Ectodermal cell (in vitro differentiated cells): ENCODE measurements around the gene HEPACAM.

Experiments
- H3K27ac ChIP-seq: 2 replicates; pipeline ENCODE4 v1.7.0; 2013; ENCODE audit warnings: mild to moderate bottlenecking, low read depth, low read length; ENCODE audit not compliant: insufficient read depth, poor library complexity, severe bottlenecking
- H3K27me3 ChIP-seq: 2 replicates; pipeline ENCODE4 v1.7.0; 2013; ENCODE audit warnings: mild to moderate bottlenecking, low read length; ENCODE audit not compliant: insufficient read depth, control insufficient read depth, poor library complexity, severe bottlenecking
- H3K36me3 ChIP-seq: one replicate; pipeline ENCODE4 v1.7.0; 2013; ENCODE audit warnings: low read length; ENCODE audit not compliant: control insufficient read depth, insufficient read depth
- H3K4me1 ChIP-seq: one replicate; pipeline ENCODE4 v1.7.0; 2013; ENCODE audit warnings: low read length; ENCODE audit not compliant: control insufficient read depth, insufficient read depth
- H3K4me3 ChIP-seq: 2 replicates; pipeline ENCODE4 v1.7.0; 2013; ENCODE audit warnings: low read depth, low read length, control low read depth; ENCODE audit not compliant: insufficient read depth
- H3K9me3 ChIP-seq: 2 replicates; pipeline ENCODE4 v1.7.0; 2013; ENCODE audit warnings: mild to moderate bottlenecking, low read length, moderate library complexity; ENCODE audit not compliant: control insufficient read depth
- WGBS, 2 experiments: methylation state at CpG; one replicate each; pipeline ENCODE4 v1.1.7; 2013; ENCODE audit warnings: missing lambda C conversion rate in 2 of 2; 5-methylcytosine and 5-hydroxymethylcytosine counted together

HEPACAM gene

DNA sequence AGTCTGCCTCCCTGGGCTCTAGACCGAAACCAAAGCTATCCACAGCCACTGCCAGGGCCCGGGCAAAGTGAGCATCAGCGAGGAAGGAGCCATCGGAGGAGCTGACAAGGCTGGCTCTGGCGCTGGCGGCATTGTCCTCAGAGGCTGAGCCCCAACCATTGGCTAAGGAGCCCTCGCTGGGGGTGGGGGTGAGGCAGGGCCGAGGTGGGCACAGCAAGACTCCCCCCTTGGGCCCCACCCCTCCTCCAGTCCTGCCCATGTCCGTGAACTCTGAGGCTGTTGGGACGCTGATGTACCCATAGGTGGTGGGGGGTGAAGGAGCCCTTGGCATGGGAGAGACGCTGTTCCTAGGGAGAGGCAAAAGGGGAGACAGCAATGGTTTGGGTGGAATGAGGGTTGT is 49.4 kb downstream of the HEPACAM start:
- WGBS, 2 experiments: 88 to 89% methylated on average over 11 of the region's 11 CpGs

DNA sequence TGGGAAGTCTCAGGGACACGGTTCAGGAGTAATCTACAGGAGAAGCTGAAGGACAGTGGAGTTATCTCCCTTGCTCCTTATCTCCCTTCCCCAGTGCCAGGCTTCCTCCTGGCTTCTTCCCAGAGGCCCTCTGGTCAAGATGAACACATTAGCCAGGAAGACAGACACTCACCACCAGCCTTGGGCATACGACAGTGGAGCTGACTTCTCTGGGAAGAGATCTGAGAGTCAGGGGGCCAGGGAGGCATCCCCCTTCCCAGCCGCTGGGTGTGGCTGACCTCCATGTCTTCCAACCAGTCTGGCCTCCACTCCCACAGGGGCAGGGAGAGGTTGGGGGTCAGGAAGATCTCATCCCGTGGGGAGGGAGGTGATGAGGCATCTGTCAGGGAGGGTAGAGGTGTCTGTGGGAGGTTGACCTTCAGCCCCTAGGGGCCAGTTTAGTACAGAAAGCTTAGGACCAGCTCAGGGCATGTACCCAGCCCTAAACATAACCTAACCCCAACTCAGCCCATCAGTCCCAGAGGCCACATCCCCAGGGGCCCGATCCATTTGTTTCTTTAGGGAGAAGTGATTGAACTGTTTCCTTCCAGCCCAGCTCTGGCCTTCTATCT is 50.9 kb downstream of the HEPACAM start:
- 92 to 97% methylated on average over 5 of the region's 5 CpGs for WGBS, 2 experiments
- Histone ChIP-seq H3K4me1 (peaks cover 8% of the 10 kb centered on the region), H3K27me3 (no peaks in the 10 kb centered on the region), H3K27ac (no peak overlapping the region), H3K36me3 (no peaks in the 10 kb centered on the region), H3K9me3 (no peaks in the 10 kb centered on the region), H3K4me3 (no peak overlapping the region)

More for the DNA sequence above, 49.4 kb downstream of the HEPACAM start:
- no peak overlapping the region for H3K27ac ChIP-seq
- H3K4me3 ChIP-seq: no peak overlapping the region
- no peaks in the 10 kb centered on the region for H3K27me3 ChIP-seq
- peaks cover 8% of the 10 kb centered on the region for H3K4me1 ChIP-seq
- H3K9me3 ChIP-seq: no peaks in the 10 kb centered on the region
- H3K36me3 ChIP-seq: no peaks in the 10 kb centered on the region

DNA sequence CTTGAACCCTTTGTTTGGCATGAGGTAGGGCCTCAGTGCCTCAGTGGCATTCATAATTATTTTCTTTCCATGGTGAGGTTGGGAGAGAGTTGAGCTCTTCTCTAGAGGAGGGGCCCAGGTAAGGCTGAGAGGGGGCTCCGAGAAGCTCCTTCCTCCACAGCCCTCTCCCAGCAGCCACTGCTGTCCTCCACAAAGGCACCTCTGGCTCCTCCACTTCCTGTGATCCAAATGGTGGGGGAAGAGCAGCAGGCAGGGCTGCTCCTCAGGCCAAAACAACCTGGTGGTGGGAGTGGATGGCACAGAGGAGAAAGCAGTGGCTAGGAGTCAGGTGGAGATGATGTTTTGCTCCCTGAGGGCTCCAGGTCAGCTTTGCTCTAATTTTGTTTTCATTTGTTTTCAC is 51.5 kb downstream of the HEPACAM start:
- H3K36me3 ChIP-seq: no peaks in the 10 kb centered on the region
- no peaks in the 10 kb centered on the region for H3K9me3 ChIP-seq
- no peaks in the 10 kb centered on the region for H3K27me3 ChIP-seq
- peaks cover 8% of the 10 kb centered on the region for H3K4me1 ChIP-seq
- H3K27ac ChIP-seq: no peak overlapping the region
- H3K4me3 ChIP-seq: no peak overlapping the region
- WGBS, 2 experiments: 88 to 96% methylated on average over 1 of the region's 1 CpG

DNA sequence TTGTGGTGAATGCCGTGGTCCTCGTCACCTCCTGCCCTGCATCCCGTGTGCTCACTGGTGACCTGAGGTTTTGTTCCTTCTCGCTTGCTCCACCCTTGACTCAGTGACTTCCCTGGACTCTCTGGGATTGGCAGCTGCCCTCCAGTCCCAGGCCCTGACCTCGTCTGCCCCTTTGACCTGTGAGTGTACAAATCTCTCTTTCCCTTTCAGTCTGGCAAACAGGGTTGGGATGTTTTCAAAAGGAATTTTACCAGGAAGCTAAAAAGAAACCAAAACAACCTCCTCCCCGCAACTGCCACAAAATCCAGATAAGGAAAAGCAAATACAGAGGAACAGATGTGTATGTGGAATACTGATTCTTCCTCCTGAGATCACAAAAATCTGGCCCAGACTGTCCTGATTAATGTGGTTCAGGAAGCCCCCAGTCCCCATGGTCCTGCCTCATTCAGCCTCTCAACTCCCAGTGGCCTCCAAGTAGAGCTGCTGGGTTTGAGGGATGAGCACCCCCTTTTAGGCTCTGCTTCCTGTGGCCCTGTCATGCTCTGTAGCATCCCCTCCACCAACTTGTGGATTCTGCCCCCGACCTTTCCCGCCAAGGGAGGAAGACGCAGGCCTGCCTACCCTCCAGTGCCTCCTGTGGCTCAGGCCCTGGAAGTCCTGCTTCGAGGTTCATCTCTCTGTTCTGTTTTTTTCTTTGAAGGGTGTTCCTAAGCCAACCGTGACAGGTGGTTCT is 53.3 kb downstream of the HEPACAM start:
- Histone ChIP-seq H3K36me3 (no peaks in the 10 kb centered on the region), H3K27ac (no peak overlapping the region), H3K4me1 (peaks cover 8% of the 10 kb centered on the region), H3K9me3 (no peaks in the 10 kb centered on the region), H3K27me3 (no peaks in the 10 kb centered on the region), H3K4me3 (no peak overlapping the region)
- 89% methylated on average over 10 to 11 of the region's 11 CpGs for WGBS, 2 experiments

DNA sequence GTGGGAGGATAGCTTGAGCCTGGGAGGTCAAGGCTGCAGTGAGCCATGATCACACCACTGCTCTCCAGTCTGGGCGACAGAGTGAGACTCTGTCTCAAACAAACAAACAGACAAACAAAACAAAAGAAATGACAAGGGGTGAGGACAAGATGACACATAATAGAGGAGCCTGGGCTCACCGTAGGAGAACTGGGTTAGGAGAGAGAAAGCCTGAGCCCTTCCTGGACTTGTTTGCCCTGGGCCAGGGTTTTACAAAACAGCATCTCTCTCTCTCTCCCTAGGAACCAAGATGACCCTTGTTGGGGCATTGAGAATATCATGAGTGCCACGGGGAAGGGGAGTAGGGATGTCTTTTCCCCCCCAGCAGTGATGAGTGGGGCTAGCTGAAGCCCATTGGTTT is 54.9 kb downstream of the HEPACAM start:
- Histone ChIP-seq H3K4me1 (peaks cover 8% of the 10 kb centered on the region), H3K27me3 (peaks cover 2% of the 10 kb centered on the region), H3K27ac (no peak overlapping the region), H3K4me3 (no peak overlapping the region), H3K36me3 (no peaks in the 10 kb centered on the region), H3K9me3 (no peaks in the 10 kb centered on the region)
- WGBS, 2 experiments: 80 to 82% methylated on average over 3 of the region's 3 CpGs

DNA sequence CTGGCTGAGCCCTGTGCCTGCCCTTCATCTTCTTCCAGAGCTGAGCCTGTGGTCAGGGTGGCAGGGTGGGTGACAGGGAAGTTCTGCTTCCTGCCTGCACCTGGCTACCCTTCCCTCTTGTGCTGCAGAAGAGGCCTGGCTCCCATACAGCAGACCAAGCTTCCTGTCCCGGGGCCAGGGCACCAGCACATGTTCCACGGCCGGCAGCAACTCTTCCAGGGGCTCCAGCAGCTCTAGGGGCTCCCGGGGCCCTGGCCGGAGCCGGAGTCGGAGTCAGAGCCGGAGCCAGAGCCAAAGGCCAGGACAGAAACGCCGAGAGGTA is 55.6 kb downstream of the HEPACAM start:
- 93% methylated on average over 10 of the region's 10 CpGs for WGBS, 2 experiments
- Histone ChIP-seq H3K36me3 (no peaks in the 10 kb centered on the region), H3K4me1 (peaks cover 13% of the 10 kb centered on the region), H3K4me3 (no peak overlapping the region), H3K27ac (no peak overlapping the region), H3K9me3 (no peaks in the 10 kb centered on the region), H3K27me3 (peaks cover 9% of the 10 kb centered on the region)

DNA sequence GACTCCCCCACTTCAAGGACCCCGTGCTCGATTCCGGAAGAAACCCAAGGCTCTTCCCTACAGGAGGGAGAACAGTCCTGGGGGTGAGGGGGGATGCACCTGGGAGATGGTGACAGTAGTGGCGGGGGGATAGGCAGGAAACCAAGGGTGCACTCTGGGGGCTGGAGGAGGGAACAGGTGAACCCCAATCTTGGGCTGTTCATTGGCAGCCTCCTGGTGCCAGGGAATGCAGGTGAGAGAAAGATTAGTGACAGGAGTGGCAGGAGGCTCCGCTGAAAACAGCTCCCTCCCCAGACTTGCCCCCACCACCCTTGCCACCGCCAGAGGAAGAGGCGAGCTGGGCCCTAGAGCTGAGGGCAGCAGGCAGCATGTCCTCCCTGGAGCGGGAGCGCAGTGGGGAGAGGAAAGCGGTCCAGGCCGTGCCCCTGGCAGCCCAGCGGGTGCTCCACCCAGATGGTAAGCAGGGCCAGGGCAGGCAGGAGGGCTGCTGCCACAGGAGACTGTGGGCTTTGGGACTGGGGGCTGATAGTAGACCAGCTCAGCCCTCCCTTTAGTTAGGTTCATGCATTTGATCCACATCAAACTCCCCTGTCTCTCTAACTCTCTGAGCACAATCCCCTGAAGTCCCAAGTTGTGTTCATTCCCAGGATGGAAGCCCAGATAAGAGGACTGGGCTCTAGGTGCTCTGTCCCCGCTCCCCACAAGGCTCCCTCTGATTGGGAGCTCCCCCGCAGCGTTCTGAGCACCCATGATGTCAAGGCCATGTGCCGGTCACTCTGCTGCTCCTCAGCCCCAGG is 56.2 kb downstream of the HEPACAM start:
- peaks cover 15% of the 10 kb centered on the region for H3K27me3 ChIP-seq
- H3K27ac ChIP-seq: no peak overlapping the region
- WGBS, 2 experiments: 91 to 92% methylated on average over 16 of the region's 16 CpGs
- no peak overlapping the region for H3K4me3 ChIP-seq
- H3K9me3 ChIP-seq: no peaks in the 10 kb centered on the region
- peaks cover 13% of the 10 kb centered on the region for H3K4me1 ChIP-seq
- H3K36me3 ChIP-seq: no peaks in the 10 kb centered on the region

DNA sequence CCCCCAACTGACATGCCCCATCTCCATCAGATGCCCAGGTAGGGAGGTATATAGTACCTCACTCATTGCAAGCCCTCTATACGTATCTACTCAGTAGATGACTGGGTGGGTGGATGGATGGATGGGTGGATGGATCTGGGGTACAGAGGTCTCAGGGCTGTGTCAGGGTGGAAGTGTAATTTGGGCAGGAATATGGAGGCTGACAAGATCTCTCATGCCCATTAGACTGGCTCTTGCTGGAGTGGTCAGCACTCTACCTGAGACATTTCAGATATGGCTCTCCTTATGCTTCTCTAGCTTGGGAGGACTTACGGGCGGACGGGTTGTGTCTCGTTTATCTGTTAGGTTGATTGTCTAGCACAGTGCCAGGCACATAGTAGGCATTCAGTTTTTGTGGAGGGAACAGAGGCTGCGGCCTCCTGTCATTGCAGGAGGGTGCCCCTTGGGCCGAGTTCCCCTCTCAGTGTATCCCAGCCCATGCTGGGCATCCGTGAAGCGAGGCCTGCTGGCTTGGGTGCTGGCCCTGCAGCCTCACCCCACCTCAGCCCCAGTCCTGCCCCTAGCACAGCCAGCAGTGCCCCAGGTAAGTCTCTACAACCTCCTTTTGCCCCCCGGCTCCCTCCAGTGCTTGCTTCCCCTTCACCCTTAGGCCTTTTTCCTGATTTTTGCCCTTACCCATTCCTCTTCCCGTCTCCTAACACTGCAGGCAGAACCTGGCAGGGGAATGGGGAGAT is 56.9 kb downstream of the HEPACAM start:
- no peak overlapping the region for H3K4me3 ChIP-seq
- H3K27ac ChIP-seq: no peak overlapping the region
- peaks cover 13% of the 10 kb centered on the region for H3K4me1 ChIP-seq
- no peaks in the 10 kb centered on the region for H3K9me3 ChIP-seq
- no peaks in the 10 kb centered on the region for H3K36me3 ChIP-seq
- 91 to 92% methylated on average over 11 of the region's 11 CpGs for WGBS, 2 experiments
- peaks cover 22% of the 10 kb centered on the region for H3K27me3 ChIP-seq

DNA sequence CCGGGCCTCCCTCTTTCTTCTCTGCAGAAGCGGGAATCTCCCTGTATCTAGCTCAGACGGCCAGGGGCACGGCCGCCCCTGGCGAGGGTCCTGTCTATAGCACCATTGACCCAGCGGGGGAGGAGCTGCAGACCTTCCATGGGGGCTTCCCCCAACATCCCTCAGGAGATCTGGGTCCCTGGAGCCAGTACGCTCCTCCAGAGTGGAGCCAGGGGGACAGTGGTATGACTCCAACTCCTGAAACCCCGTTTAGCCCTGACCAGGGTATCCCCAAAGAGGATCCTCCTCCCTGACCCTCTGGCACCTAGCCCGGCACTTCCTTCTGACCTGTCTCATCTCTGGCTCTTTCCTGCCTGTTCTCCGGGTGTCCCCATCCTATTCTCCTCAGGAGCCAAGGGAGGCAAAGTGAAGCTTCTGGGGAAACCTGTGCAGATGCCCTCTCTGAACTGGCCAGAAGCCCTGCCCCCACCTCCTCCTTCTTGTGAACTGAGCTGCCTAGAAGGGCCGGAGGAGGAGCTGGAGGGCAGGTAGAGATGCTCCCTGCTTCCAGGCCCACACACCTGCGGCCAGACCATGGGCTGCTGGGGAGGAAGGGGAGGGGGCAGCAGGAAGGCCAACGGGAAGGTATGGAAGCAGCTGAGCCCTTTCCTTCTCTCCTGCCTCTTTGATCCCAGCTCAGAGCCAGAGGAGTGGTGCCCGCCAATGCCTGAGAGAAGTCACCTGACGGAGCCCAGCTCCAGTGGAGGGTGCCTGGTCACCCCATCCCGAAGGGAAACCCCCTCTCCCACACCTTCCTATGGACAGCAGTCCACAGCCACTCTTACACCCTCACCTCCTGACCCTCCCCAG is 57.7 kb downstream of the HEPACAM start:
- Histone ChIP-seq H3K9me3 (no peaks in the 10 kb centered on the region), H3K4me1 (peaks cover 13% of the 10 kb centered on the region), H3K4me3 (no peak overlapping the region), H3K36me3 (no peaks in the 10 kb centered on the region), H3K27me3 (peaks cover 30% of the 10 kb centered on the region), H3K27ac (no peak overlapping the region)
- WGBS, 2 experiments: 83 to 86% methylated on average over 17 of the region's 17 CpGs
